Heart left ventricle (tissue), 16 donors: ENCODE data around the gene TRIM15. TPM values are rescaled to one million over a fixed set of nuclear protein-coding genes. Genes with fewer than 3 reads are reported as not detected.

Experiments
- ATAC-seq, 4 donors: fragments of 200-7000 bp; cut with Tn5 transposase; one replicate each; pipeline ENCODE4 v1.9.1; 2020 to 2022; ENCODE audit warnings: moderate library complexity in 4 of 4, mild to moderate bottlenecking in 3 of 4, moderate number of reproducible peaks in 1 of 4
- DNase-seq, 5 donors: peaks; one replicate each; pipeline ENCODE4 v3.0.0-alpha.2; 2020
- H3K27ac ChIP-seq, 12 donors: fragments of 200-600 bp; sonication (generic) in 4 of 12; one replicate each; pipeline versions ENCODE4 v1.5.0 to v1.8.0; 2016 to 2022; ENCODE audit warnings: mild to moderate bottlenecking in 2 of 12
- H3K27me3 ChIP-seq, 9 donors: fragments of 200-600 bp; sonication (generic) in 2 of 9; one replicate each; pipeline versions ENCODE4 v1.5.1 to v1.8.0; 2016 to 2022; ENCODE audit warnings: mild to moderate bottlenecking in 3 of 9
- H3K36me3 ChIP-seq, 9 donors: fragments of 200-600 bp; sonication (generic) in 2 of 9; one replicate each; pipeline versions ENCODE4 v1.5.0 to v1.8.0; 2018 to 2022; ENCODE audit warnings: mild to moderate bottlenecking in 2 of 9
- H3K4me1 ChIP-seq, 12 donors: fragments of 200-600 bp; sonication (generic) in 4 of 12; one replicate each; pipeline versions ENCODE4 v1.5.0 to v1.8.0; 2016 to 2022; ENCODE audit warnings: mild to moderate bottlenecking in 3 of 12
- H3K4me3 ChIP-seq, 12 donors: fragments of 200-600 bp; sonication (generic) in 4 of 12; one replicate each; pipeline versions ENCODE4 v1.5.0 to v1.8.0; 2017 to 2022; ENCODE audit warnings: mild to moderate bottlenecking in 9 of 12, moderate library complexity in 4 of 12
- H3K9me3 ChIP-seq, 12 donors: fragments of 200-600 bp; sonication (generic) in 4 of 12; one replicate each; pipeline versions ENCODE4 v1.5.0 to v1.8.0; 2016 to 2022; ENCODE audit warnings: mild to moderate bottlenecking in 1 of 12
- CTCF ChIP-seq, 12 donors: fragments of 200-600 bp; sonication (generic) in 4 of 12; IDR thresholded peaks; one replicate each; pipeline versions ENCODE4 v1.5.0 to v1.8.0; 2018 to 2022; ENCODE audit warnings: antibody characterized with exemption in 12 of 12, mild to moderate bottlenecking in 5 of 12
- POLR2A ChIP-seq, 2 donors: fragments of 450-650 bp; IDR thresholded peaks; one replicate each; pipeline ENCODE4 v1.6.1; 2017; ENCODE audit warnings: antibody characterized with exemption in 2 of 2, mild to moderate bottlenecking in 2 of 2, moderate library complexity in 2 of 2
- WGBS, 4 donors: extraction: QIAGEN DNeasy Blood & Tissue Kit in 2 of 4; methylation state at CpG; one replicate each; pipeline versions ENCODE4 v1.1.5 to v1.1.7; 2013 to 2018; 5-methylcytosine and 5-hydroxymethylcytosine counted together
- intact Hi-C, 10 donors: fragments of 100-400 bp; cut with DNase I; formaldehyde crosslinking; loops; one replicate each; pipeline versions ENCODE4 v1.11.1 to v1.14.2; 2022
- polyA plus RNA-seq, 2 donors: library from polyadenylated mRNA; stranded (reverse); fragments of 200-250 nt; gene quantifications; one replicate each; pipeline ENCODE4 v1.2.3, GENCODE V29; 2013
- total RNA-seq, 9 donors: library from RNA; depleted of rRNA in 2 of 9; stranded (reverse); fragments of >200 nt in 2 of 9; fragmentation: NEBNext Ultra II Directional in 3 of 9; extraction: Animal tissue kit (Norgen Biotek cat#: 25700) in 3 of 9; gene quantifications; one replicate each; pipeline versions ENCODE4 v1.1.0 to v1.2.4, GENCODE V29; 2016 to 2023
- donor health status: ischemic (EF 13 %, LVEDD 7.1; RV severe dilation, severe dysfunction).
- donor health status: healthy with polysubstance abuse.
- donor health status: DM: no; HTN: yes; CAD: no.
- donor health status: DM: no; HTN: no; CAD: no.
- donor health status: ischemic (EF 25% LVEDD 6.9; RV normal size, moderate dysfunction).
- donor health status: ischemic (EF 25% LVEDD 5.7; RV mildly dilated, moderate dysfunction).
- donor health status: healthy.
- donor health status: DM: yes; HTN: yes; CAD: no.
- donor health status: ischemic (EF 35%, LVEDD 5.7; RV mildly dilated, moderate dysfunction).
- donor health status: nonischemic (EF 11% LVEDD 7.7; RV severe dilation, severe dysfunction).
- donor health status: DM: yes; HTN: yes; CAD: no.
- donor health status: PGD.
- donor health status: ischemic (EF 29% LVEDD 5.4; RV normal size, mild dysfunction).
- donor health status: nonischemic (EF 23%, LVEDD 6.1; RV moderate dilation, normal function).

The TRIM15 gene
- total and polyA plus RNA-seq, 11 donors = not detected

GRCh38 chr6:30129265-30130178, 33.8 kb upstream of the TRIM15 start:
- Histone ChIP-seq H3K36me3 (no peaks in the 10 kb centered on the region), H3K9me3 (no peaks in the 10 kb centered on the region), H3K4me1 (peaks cover 0 to 17% (median 4%) of the 10 kb centered on the region in 12 donors), H3K27ac (no peak overlapping the region), H3K4me3 (peak overlapping the region in 1 of 12 donors; percentile 2), H3K27me3 (peaks cover 21 to 79% (median 43%) of the 10 kb centered on the region in 9 donors)
- DNase-seq = no peak
- intact Hi-C loops = loop anchor here in 9 of 10 donors (2.0 to 5.0 kb wide), 4 partner anchors 27 to 282 kb away; no protein-coding TSS in a partner anchor
- WGBS, 4 donors = 69 to 78% (median 76%) methylated on average over 10 of the region's 10 CpGs
- TF ChIP-seq POLR2A (IDR thresholded peaks at IDR 0.05) = no peak
- TF ChIP-seq CTCF (IDR thresholded peaks at IDR 0.05) = no peak
- no peak for ATAC-seq

- DNase-seq (no peak), ATAC-seq (no peak)
- no peaks in the 10 kb centered on the region for H3K9me3 ChIP-seq
- 63 to 75% (median 66%) methylated on average over 4 of the region's 4 CpGs for WGBS, 4 donors
- H3K27ac ChIP-seq = no peak overlapping the region
- intact Hi-C loops = loop anchor here in 9 of 10 donors (2.0 to 5.0 kb wide), 4 partner anchors 27 to 283 kb away; no protein-coding TSS in a partner anchor
- TF ChIP-seq POLR2A (IDR thresholded peaks at IDR 0.05) = no peak
- no peak for TF ChIP-seq CTCF (IDR thresholded peaks at IDR 0.05)
- no peak overlapping the region for H3K4me3 ChIP-seq
- H3K27me3 ChIP-seq = peaks cover 21 to 86% (median 46%) of the 10 kb centered on the region in 9 donors
- no peaks in the 10 kb centered on the region for H3K36me3 ChIP-seq
- H3K4me1 ChIP-seq = peaks cover 0 to 17% (median 4%) of the 10 kb centered on the region in 12 donors
These were observed 33.1 kb upstream of the TRIM15 start for GRCh38 chr6:30130179-30130679.

- peaks cover 21 to 92% (median 46%) of the 10 kb centered on the region in 9 donors for H3K27me3 ChIP-seq
- peak in 4 of 5 donors; percentile 56 to 66 (median 64) for DNase-seq
These were observed 32.2 kb upstream of the TRIM15 start for GRCh38 chr6:30130887-30131862.

More at GRCh38 chr6:30130887-30131862, 32.2 kb upstream of the TRIM15 start:
- 28 to 34% (median 30%) methylated on average over 16 of the region's 16 CpGs for WGBS, 4 donors
- H3K4me1 ChIP-seq = peaks cover 0 to 17% (median 4%) of the 10 kb centered on the region in 12 donors
- no peak overlapping the region for H3K4me3 ChIP-seq
- intact Hi-C loops = loop anchor here (1.0 to 5.0 kb wide), 5 partner anchors 28 to 284 kb away; no protein-coding TSS in a partner anchor
- H3K36me3 ChIP-seq = no peaks in the 10 kb centered on the region
- TF ChIP-seq POLR2A (IDR thresholded peaks at IDR 0.05) (no peak), CTCF (IDR thresholded peaks at IDR 0.05) (peak; percentile 84 to 99 (median 96))
- ATAC-seq = peak in 3 of 4 donors; percentile 90 to 93 (median 91)
- H3K27ac ChIP-seq = no peak overlapping the region
- no peaks in the 10 kb centered on the region for H3K9me3 ChIP-seq
